HG02884 (cell line): ENCODE data around the gene GABARAP.
A peak's percentile ranks its signal among the peaks of the same experiment; 100 is the strongest.

Experiments used
- ATAC-seq: cut with Tn5 transposase; IDR thresholded peaks from one replicate; pipeline ENCODE4 v1.9.1; 2021; ENCODE audit warnings: mild to moderate bottlenecking, moderate library complexity; ENCODE audit not compliant: unreplicated experiment

Gene GABARAP

GRCh38 chr17:7241783-7242716 lies at the start of gene GABARAP:
Gene GABARAP (minus strand): TSS chr17:7242449. CDS start chr17:7242330, 119 bp downstream.
- no peak for ATAC-seq

- ATAC-seq = no peak
These were observed 48.4 kb upstream of the GABARAP start for GRCh38 chr17:7290685-7291084.

GRCh38 chr17:7290166-7290565 lies 47.9 kb upstream of the GABARAP start:
- ATAC-seq = no peak

- ATAC-seq = no peak
These were observed 47.2 kb upstream of the GABARAP start for GRCh38 chr17:7289256-7290032.

- no peak for ATAC-seq
These were observed 43.4 kb upstream of the GABARAP start for GRCh38 chr17:7285679-7286078.

GRCh38 chr17:7284911-7285310 lies 42.7 kb upstream of the GABARAP start:
- no peak for ATAC-seq

GRCh38 chr17:7283471-7284216 lies 41.4 kb upstream of the GABARAP start:
- no peak for ATAC-seq

- ATAC-seq = no peak
These were observed 40.6 kb upstream of the GABARAP start for GRCh38 chr17:7282752-7283321.

GRCh38 chr17:7281953-7282751 lies 39.9 kb upstream of the GABARAP start:
- no peak for ATAC-seq

- ATAC-seq = peak; percentile 54
These were observed 39.1 kb upstream of the GABARAP start, which contains the start of gene SLC2A4 for GRCh38 chr17:7281074-7281952. Gene SLC2A4 (plus strand): TSS chr17:7281718. CDS start chr17:7281935, 217 bp downstream.

GRCh38 chr17:7280519-7281073 lies 38.3 kb upstream of the GABARAP start:
- no peak for ATAC-seq

- ATAC-seq = no peak
These were observed 37.2 kb upstream of the GABARAP start for GRCh38 chr17:7279448-7279847.

GRCh38 chr17:7266784-7267183 lies 24.5 kb upstream of the GABARAP start:
- ATAC-seq = no peak

GRCh38 chr17:7263801-7264078 lies 21.5 kb upstream of the GABARAP start:
- no peak for ATAC-seq

GRCh38 chr17:7262935-7263800 lies 20.9 kb upstream of the GABARAP start:
- no peak for ATAC-seq

- ATAC-seq = no peak
These were observed 20.1 kb upstream of the GABARAP start, which contains the start of gene CLDN7 for GRCh38 chr17:7262192-7262934. Gene CLDN7 (minus strand): TSS chr17:7262478. CDS start chr17:7262043, 435 bp downstream.
